ENCODE data around the gene ZBTB11.
A peak's percentile ranks its signal among the peaks of the same experiment; 100 is the strongest.

The ZBTB11 gene

GRCh38 chr3:101676216-101676764 is 642 bp downstream of the ZBTB11 start:
- H3K27me3 Mint-ChIP-seq, result no peaks in the 10 kb centered on the region
- peaks cover 54% of the 10 kb centered on the region for H3K4me1 Mint-ChIP-seq (ENCODE audit: low read depth)
- peak overlapping the region; percentile 96 for H3K27ac Mint-ChIP-seq
- H3K9me3 Mint-ChIP-seq (ENCODE audit: low read depth), result no peaks in the 10 kb centered on the region
- H3K4me3 Mint-ChIP-seq, result peak overlapping the region; percentile 97
- peaks cover 6% of the 10 kb centered on the region for H3K36me3 Mint-ChIP-seq

GRCh38 chr3:101675709-101676215 is 1.2 kb downstream of the ZBTB11 start:
- Mint-ChIP-seq H3K4me3 (peak overlapping the region; percentile 97), H3K27ac (peak overlapping the region; percentile 95), H3K27me3 (no peaks in the 10 kb centered on the region), H3K4me1 (ENCODE audit: low read depth) (peaks cover 52% of the 10 kb centered on the region), H3K9me3 (ENCODE audit: low read depth) (no peaks in the 10 kb centered on the region), H3K36me3 (peaks cover 7% of the 10 kb centered on the region)

- Mint-ChIP-seq H3K27me3 (no peaks in the 10 kb centered on the region), H3K4me3 (peak overlapping the region; percentile 97), H3K27ac (peak overlapping the region; percentile 95), H3K9me3 (ENCODE audit: low read depth) (no peaks in the 10 kb centered on the region), H3K4me1 (ENCODE audit: low read depth) (peaks cover 50% of the 10 kb centered on the region), H3K36me3 (peaks cover 7% of the 10 kb centered on the region)
Observed at GRCh38 chr3:101674518-101674917, 2.4 kb downstream of the ZBTB11 start.

GRCh38 chr3:101673953-101674352 is 3.0 kb downstream of the ZBTB11 start:
- peak overlapping the region; percentile 70 for H3K27ac Mint-ChIP-seq
- H3K4me3 Mint-ChIP-seq, result peak overlapping the region; percentile 65
- H3K9me3 Mint-ChIP-seq (ENCODE audit: low read depth), result no peaks in the 10 kb centered on the region
- peaks cover 50% of the 10 kb centered on the region for H3K4me1 Mint-ChIP-seq (ENCODE audit: low read depth)
- no peaks in the 10 kb centered on the region for H3K27me3 Mint-ChIP-seq
- H3K36me3 Mint-ChIP-seq, result peaks cover 10% of the 10 kb centered on the region

- Mint-ChIP-seq H3K9me3 (ENCODE audit: low read depth) (no peaks in the 10 kb centered on the region), H3K4me1 (ENCODE audit: low read depth) (peaks cover 43% of the 10 kb centered on the region), H3K27me3 (no peaks in the 10 kb centered on the region), H3K27ac (no peak overlapping the region), H3K4me3 (no peak overlapping the region), H3K36me3 (peaks cover 17% of the 10 kb centered on the region)
Observed at GRCh38 chr3:101671014-101671413, 5.9 kb downstream of the ZBTB11 start.

- H3K4me1 Mint-ChIP-seq (ENCODE audit: low read depth), result peaks cover 20% of the 10 kb centered on the region
- no peaks in the 10 kb centered on the region for H3K27me3 Mint-ChIP-seq
- no peak overlapping the region for H3K27ac Mint-ChIP-seq
- H3K36me3 Mint-ChIP-seq, result peaks cover 19% of the 10 kb centered on the region
- no peaks in the 10 kb centered on the region for H3K9me3 Mint-ChIP-seq (ENCODE audit: low read depth)
- H3K4me3 Mint-ChIP-seq, result no peak overlapping the region
Observed at GRCh38 chr3:101667844-101668243, 9.1 kb downstream of the ZBTB11 start.

- H3K36me3 Mint-ChIP-seq, result peaks cover 19% of the 10 kb centered on the region
- no peak overlapping the region for H3K27ac Mint-ChIP-seq
Observed at GRCh38 chr3:101667331-101667730, 9.6 kb downstream of the ZBTB11 start.

GRCh38 chr3:101665851-101666250 is 11.1 kb downstream of the ZBTB11 start:
- Mint-ChIP-seq H3K9me3 (ENCODE audit: low read depth) (no peaks in the 10 kb centered on the region), H3K27me3 (no peaks in the 10 kb centered on the region), H3K36me3 (peaks cover 13% of the 10 kb centered on the region), H3K27ac (no peak overlapping the region), H3K4me3 (no peak overlapping the region), H3K4me1 (ENCODE audit: low read depth) (peaks cover 4% of the 10 kb centered on the region)

More at GRCh38 chr3:101667331-101667730, 9.6 kb downstream of the ZBTB11 start:
- Mint-ChIP-seq H3K9me3 (ENCODE audit: low read depth) (no peaks in the 10 kb centered on the region), H3K4me1 (ENCODE audit: low read depth) (peaks cover 15% of the 10 kb centered on the region), H3K4me3 (no peak overlapping the region), H3K27me3 (no peaks in the 10 kb centered on the region)

GRCh38 chr3:101665357-101665756 is 11.6 kb downstream of the ZBTB11 start:
- H3K27ac Mint-ChIP-seq, result no peak overlapping the region
- no peaks in the 10 kb centered on the region for H3K9me3 Mint-ChIP-seq (ENCODE audit: low read depth)
- H3K4me1 Mint-ChIP-seq (ENCODE audit: low read depth), result peaks cover 3% of the 10 kb centered on the region

GRCh38 chr3:101660714-101661113 is 16.2 kb downstream of the ZBTB11 start:
- Mint-ChIP-seq H3K4me1 (ENCODE audit: low read depth) (no peaks in the 10 kb centered on the region), H3K27ac (no peak overlapping the region), H3K36me3 (peaks cover 12% of the 10 kb centered on the region), H3K4me3 (no peak overlapping the region), H3K27me3 (no peaks in the 10 kb centered on the region), H3K9me3 (ENCODE audit: low read depth) (no peaks in the 10 kb centered on the region)

More at GRCh38 chr3:101665357-101665756, 11.6 kb downstream of the ZBTB11 start:
- peaks cover 14% of the 10 kb centered on the region for H3K36me3 Mint-ChIP-seq
- no peaks in the 10 kb centered on the region for H3K27me3 Mint-ChIP-seq
- H3K4me3 Mint-ChIP-seq, result no peak overlapping the region

GRCh38 chr3:101656651-101657050 is 20.3 kb downstream of the ZBTB11 start:
- H3K36me3 Mint-ChIP-seq, result peaks cover 18% of the 10 kb centered on the region
- H3K27me3 Mint-ChIP-seq, result no peaks in the 10 kb centered on the region
- H3K9me3 Mint-ChIP-seq (ENCODE audit: low read depth), result no peaks in the 10 kb centered on the region
- H3K27ac Mint-ChIP-seq, result no peak overlapping the region
- H3K4me3 Mint-ChIP-seq, result no peak overlapping the region
- no peaks in the 10 kb centered on the region for H3K4me1 Mint-ChIP-seq (ENCODE audit: low read depth)

GRCh38 chr3:101646726-101647125 is 30.2 kb downstream of the ZBTB11 start:
- no peaks in the 10 kb centered on the region for H3K9me3 Mint-ChIP-seq (ENCODE audit: low read depth)
- no peak overlapping the region for H3K27ac Mint-ChIP-seq
- H3K4me1 Mint-ChIP-seq (ENCODE audit: low read depth), result peaks cover 27% of the 10 kb centered on the region
- H3K36me3 Mint-ChIP-seq, result peaks cover 6% of the 10 kb centered on the region
- H3K4me3 Mint-ChIP-seq, result no peak overlapping the region
- no peaks in the 10 kb centered on the region for H3K27me3 Mint-ChIP-seq

GRCh38 chr3:101643861-101644613 is 32.9 kb downstream of the ZBTB11 start:
- H3K36me3 Mint-ChIP-seq, result peaks cover 6% of the 10 kb centered on the region
- H3K27me3 Mint-ChIP-seq, result no peaks in the 10 kb centered on the region
- peak overlapping the region; percentile 84 for H3K27ac Mint-ChIP-seq
- peaks cover 27% of the 10 kb centered on the region for H3K4me1 Mint-ChIP-seq (ENCODE audit: low read depth)
- H3K4me3 Mint-ChIP-seq, result peak overlapping the region; percentile 32
- H3K9me3 Mint-ChIP-seq (ENCODE audit: low read depth), result no peaks in the 10 kb centered on the region

GRCh38 chr3:101643009-101643844 is 33.7 kb downstream of the ZBTB11 start:
- Mint-ChIP-seq H3K27ac (peak overlapping the region; percentile 84), H3K27me3 (no peaks in the 10 kb centered on the region), H3K36me3 (peaks cover 2% of the 10 kb centered on the region)

GRCh38 chr3:101642441-101642840 is 34.5 kb downstream of the ZBTB11 start:
- Mint-ChIP-seq H3K4me1 (ENCODE audit: low read depth) (peaks cover 27% of the 10 kb centered on the region), H3K36me3 (peaks cover 2% of the 10 kb centered on the region), H3K4me3 (no peak overlapping the region), H3K9me3 (ENCODE audit: low read depth) (no peaks in the 10 kb centered on the region), H3K27me3 (no peaks in the 10 kb centered on the region), H3K27ac (no peak overlapping the region)

More at GRCh38 chr3:101643009-101643844, 33.7 kb downstream of the ZBTB11 start:
- peaks cover 27% of the 10 kb centered on the region for H3K4me1 Mint-ChIP-seq (ENCODE audit: low read depth)
- H3K9me3 Mint-ChIP-seq (ENCODE audit: low read depth), result no peaks in the 10 kb centered on the region
- peak overlapping the region; percentile 32 for H3K4me3 Mint-ChIP-seq

Data from activated naive CD8-positive, alpha-beta T cell (primary cell).